Stimulated activated CD8-positive, alpha-beta memory T cell treated with anti-CD3 and anti-CD28 coated beads, Interleukin-7, amount 100 ng/mL, for 48 hours (primary cell): ENCODE data around the gene RPS24.
"Not testable (repeated sequence)": the region's sequence is repeated elsewhere in the genome, so short reads cannot be mapped to it uniquely, and the experiment has no call there.

ENCODE experiments used
- DNase-seq, 2 donors: peaks; one replicate each; pipeline ENCODE4 v3.0.0-alpha.2; 2020; ENCODE audit warnings: low read depth in 1 of 2; ENCODE audit errors: extremely low read depth in 1 of 2

The RPS24 gene

DNA sequence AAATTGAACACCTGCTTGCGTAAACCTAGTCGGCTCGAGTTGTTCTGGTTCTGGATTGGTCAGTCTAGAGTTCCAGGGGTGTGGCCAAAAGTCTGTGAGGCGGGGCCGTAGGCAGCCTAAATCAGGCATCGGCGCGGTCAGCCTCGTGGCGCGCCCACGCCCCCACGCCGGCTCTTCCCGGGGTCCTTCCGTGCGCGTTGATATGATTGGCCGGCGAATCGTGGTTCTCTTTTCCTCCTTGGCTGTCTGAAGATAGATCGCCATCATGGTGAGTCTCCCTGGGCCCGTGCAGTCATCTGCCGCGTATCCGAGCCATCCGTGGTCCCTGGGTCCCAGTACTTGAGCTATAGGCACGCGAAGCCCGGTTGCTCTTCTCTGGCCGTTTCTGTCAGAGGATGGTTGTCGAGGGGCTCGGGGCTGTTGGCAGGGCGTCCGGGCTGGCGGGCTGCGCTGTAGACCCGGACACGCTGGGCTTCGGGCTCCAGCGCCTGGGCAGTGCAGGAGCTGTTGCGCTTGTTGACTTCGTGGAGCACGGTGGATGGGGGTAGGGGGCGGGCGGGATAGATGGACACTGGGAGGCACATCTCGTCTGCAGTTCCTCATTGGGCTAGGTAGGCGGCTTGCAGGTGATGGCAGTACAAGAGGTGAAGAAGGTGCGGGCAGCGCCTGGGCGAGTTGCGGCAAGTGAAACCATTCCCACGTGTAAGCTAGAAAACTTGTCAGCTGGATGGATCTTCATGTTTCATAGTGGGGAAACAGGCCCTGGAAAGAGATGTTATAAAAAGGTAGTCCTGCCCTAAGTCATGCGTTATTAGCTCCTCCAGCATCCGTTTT is at the start of gene RPS24:
TSS of gene RPS24 (plus strand) at position 227 of the 834 bp plus-strand sequence. CDS start at position 266, 39 bp downstream.
- DNase-seq, result peak; percentile 82 to 90

DNA sequence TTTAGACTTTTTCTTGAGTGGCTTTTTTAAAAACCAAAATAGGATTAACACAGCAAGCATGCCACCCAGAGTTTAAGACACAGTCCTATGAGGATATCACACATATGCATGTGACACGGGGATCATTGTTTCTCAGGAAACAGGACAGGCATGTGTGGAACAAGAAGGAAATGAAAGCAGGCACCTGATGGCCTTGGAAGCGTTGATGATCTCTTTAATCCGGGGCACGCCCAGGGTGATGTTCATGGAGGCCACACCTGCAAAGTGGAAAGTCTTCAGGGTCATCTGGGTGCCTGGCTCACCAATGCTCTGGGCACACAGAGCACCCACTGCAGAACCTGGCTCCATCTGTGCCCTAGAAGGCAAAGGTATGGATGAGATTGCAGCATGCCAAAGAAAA is 48.7 kb upstream of the RPS24 start:
- DNase-seq, result no peak

DNA sequence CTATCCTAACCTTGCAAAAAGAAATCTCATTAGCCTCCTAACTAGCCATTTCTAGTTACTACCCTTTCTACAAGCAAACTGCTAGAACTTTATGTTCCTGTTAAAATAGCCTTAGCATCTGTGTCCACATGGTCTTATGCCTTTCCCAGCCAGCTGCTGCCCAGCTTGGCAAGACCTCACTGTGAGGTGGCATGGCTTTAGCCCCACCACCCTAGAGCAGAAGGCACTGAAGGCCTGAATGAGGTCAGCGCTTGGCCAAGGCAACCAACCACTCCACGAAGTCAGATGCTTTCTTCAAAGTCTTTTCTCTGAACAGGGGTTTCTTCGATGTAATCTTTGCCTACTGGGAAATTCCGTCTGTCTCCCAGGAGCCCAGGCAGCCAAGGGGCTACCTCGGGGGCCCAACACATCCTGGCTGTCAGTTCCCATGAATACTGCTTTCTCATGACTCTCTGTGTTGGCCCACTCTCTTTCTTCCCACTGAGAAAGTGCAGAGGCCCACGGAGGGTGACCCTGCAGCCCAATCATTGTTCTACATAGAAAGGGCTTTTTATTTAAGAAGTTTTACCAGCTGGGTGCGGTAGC is 45.9 kb upstream of the RPS24 start:
- DNase-seq, result no peak

DNA sequence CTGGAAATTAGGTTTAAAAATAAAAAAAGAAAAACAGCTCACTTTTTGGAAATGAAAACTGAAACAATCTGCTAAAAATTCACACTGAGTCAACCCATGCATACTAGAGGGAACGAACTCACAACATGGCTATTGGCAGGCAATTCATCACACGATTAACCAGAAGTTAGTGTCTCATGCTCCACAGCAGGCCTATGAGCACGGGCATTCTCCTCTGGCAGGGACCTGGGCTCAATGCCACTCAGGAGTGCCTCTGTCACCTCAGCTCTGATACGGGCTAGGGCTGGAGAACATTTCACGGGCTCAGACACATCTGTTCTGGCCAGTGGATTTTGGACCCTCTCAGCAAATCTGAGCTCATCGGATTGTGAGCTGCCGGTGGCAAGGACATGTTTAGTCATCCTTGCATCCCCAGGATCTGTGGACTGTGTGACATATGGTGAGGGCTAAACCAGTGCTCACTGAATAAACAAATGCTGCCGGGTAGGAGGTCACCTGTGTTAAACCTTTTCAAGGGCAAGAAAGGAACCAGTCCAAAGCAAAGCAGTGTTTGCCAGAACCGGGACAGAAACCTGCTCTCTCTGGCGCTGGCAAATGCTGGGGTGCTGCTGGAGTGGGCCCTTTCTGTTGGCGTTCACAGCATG is 44.5 kb upstream of the RPS24 start:
- no peak for DNase-seq

DNA sequence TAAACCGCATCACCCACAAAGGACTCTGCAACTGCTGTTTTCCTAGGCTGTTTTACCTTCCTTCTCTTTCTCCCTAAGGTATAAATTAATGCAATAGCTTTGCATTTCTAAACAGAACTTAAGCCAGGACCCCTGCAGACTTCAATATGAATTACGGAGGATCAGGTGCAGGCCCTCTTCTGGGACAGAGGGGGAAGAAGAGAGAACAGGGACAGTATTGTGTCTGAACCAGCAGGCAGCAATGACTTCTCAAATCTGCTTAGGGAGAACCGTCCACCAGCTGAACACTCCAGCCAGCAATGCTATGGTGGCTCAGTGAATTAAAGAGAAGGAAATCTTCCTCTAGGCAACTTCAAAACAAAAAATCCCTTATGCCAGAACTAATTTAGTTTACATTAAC is 40.0 kb upstream of the RPS24 start:
- no peak for DNase-seq

DNA sequence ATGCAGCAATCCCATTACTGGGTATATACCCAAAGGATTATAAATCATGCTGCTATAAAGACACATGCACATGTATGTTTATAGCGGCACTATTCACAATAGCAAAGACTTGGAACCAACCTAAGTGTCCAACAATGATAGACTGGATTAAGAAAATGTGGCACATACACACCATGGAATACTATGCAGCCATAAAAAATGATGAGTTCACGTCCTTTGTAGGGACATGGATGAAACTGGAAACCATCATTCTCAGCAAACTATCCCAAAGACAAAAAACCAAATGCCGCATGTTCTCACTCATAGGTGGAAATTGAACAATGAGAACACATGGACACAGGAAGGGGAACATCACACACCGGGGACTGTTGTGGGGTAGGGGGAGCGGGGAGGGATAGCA is 34.9 kb upstream of the RPS24 start:
- not testable (repeated sequence) for DNase-seq

DNA sequence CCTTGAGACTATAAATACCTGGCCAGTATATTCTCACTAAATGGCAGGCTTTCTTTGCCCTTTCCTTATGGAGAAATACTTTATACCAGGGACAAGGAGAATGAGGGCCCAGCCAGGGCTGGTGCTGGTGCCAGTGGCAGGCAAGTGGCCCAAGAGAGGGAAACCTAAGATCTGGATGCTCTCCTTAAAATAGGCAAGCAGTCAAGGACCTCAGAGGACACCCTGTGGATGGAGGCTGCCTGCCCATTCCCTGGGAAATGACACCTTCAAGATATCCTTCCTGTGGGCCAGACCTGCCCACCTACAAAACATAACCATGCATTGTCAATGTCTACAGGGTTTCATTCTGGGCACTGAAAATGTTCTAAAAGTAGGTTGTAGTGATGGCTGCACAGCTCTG is 33.5 kb upstream of the RPS24 start:
- no peak for DNase-seq

DNA sequence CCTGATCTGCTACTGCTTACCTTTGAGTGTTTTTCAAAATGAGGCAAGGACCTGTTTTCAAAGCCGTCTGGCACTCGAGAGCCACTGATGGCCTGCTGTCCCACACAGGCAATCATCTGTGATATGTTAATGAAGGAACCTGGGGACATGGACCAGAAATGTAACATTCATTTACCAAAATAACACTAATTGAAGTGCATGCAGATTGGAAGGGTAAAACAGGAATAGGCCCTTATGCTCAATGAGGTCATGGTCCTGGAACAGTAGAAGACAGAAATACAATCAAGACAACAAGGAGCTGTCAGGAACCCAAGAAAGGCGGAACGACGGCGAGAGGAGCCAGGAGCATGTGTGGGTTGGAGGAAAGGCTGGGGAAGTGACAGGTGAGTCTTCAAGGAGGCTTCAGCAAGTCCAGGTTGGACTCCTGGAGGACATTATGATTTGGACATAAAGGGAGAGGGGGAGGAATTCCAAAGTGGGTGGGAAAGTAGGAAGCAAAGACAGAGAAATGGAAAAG is 32.6 kb upstream of the RPS24 start:
- no peak for DNase-seq

DNA sequence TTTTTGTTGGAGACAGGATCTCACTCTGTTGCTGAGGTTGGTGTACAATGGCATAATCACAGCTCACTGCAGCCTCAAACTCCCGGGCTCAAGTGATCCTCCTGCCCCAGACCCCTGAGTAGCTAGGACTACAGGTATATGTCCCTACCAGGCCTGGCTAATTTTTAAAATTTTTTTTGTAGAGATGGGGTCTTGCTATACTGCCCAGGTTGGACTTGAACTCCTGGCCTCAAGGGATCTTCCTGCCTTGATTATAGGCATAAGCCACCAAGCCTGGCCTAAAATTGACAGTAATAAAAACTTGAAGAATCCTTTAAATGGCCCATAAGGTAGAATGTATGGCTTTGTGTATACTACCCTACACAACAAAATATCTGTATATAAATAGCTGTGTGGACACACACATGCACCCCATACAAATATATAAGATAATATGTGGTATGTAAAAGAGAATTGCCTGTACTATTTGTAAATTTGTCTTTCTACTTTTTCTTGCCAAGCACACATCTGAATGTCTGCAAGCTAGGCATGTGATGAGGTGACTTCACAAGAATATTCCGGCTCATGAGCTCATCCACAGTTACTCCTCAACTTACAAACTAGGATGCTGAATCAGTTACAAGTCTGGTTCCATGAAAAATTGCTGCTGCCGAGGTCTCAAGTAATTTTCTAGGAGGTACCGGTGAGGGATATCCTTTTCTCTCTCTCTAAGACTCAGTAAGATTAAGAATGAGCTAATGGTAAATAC is 30.9 kb upstream of the RPS24 start:
- no peak for DNase-seq

DNA sequence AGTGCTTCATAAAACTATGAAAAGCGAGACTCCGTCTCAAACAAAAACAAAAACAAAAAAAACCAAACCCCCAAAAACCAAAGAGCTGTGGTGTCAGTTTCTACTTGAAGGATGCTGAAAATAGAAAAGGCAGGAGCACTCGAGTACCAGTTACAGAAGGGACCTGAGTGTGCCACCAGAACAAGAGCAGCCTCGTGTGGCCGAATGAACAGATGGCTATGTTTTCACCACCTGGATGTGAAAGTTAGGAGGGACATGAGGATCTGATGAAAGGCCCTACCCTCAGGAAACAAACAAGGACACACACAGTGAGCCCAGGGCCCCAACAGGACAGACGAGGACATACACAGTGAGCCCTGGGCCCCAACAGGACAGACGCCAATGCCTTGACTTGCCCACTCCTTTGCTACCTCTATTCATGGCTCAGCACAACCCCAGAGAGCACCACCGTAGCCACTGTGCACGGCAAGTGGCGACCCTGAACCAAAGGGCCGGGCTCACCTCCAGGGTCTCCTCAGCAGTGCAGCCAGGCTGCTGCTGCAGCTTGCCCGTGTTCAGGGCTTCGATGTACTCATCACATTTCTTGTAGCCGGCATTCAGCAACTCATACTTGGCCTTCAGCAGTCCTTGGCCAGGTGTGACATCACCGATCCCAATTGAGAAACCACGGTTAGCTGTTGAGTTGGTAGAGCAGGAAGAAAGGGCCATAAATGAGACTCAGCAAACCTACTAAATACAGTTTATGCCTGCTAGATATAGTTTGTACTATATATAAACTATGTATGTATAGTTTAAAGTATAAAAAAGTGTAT is 29.2 kb upstream of the RPS24 start:
- DNase-seq, result no peak

DNA sequence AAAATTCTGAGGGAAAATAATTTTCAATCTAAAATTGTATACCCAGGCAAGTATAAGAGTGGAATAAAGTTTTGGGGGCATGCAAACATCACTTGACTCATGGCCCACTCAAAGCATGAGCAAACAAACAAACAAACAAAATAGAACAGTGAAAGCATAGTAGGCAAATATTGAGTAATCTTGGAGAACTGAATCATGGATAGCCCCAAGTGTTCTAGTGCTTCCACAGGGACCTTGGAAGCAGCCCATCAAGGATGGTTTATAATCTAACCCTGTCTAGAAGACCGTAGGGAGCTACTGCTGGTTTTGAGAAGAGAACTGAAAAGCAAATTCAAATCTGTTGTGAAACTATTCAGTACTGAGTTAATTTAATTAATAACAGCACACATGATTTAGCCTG is 26.5 kb upstream of the RPS24 start:
- no peak for DNase-seq

DNA sequence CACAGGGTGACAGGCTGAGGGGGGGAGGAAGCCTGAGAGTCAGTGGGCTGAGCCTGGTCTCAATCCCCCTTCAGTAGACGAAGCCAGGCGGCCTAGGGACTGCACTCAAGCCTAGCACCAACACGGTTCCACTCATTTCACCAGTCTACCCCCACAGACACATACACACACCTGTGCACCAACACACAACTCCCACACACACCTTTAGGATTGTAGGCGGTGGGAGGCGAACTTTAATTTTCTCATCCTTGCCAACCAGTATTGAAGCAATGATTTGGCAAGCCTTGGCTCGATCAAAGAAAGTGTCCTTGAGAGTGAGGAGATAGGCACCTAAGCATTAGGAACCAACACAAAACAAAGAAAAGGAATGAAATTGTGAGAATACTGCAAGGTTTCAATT is 24.0 kb upstream of the RPS24 start:
- no peak for DNase-seq

DNA sequence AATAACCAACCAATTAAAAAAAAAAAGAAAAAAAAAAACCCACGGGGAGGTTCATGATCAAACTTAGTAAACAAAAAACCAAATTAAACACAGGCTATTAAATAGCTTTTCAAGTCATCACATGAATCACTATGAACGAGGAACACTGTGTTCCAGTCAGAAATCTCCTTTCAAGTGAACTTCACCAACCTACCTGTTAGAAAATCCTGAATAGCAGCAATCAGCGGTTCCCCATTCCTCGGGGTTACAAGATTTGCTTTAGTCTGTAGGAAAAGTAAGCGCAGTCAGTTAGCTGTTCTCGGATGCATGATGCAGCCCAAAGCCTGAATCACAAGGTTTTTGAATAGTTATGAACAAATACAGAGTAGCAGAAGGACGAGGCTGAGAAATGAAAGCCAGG is 23.4 kb upstream of the RPS24 start:
- no peak for DNase-seq

DNA sequence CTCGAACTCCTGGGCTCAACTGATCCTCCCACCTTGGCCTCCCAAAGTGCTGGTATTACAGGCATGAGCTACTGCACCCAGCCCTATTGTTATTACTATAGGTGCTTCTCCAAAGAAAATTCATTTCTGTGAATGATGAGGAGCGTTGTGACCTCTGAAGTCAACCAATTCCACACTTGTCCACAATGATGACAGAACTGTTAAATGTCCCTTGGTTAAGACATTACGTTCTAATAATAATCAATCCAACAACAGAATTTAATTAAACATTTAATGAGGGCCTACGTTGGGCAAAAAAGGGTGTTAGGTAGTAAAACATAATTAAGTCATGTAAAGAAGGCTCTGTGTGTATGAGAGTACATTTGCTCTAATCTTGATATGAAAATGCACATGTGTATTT is 22.6 kb upstream of the RPS24 start:
- no peak for DNase-seq

DNA sequence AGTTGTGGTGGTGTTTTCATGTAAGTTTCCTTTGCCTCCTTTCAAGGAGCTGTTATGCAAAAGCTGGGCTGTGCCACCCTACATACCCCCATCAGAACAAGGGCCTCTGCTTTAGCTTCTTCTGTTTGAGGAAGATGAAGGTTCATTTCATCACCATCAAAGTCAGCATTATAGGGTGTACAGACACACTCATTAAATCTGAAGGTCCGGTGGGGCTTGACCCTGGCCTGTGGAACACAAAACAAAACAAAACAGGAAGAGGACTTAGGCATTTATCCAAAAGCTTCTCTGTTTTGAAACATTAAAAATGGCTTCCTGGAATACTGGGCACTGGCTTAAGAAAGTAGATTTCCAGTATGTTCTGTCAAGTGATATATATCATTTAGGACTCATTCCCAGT is 20.1 kb upstream of the RPS24 start:
- DNase-seq, result no peak

DNA sequence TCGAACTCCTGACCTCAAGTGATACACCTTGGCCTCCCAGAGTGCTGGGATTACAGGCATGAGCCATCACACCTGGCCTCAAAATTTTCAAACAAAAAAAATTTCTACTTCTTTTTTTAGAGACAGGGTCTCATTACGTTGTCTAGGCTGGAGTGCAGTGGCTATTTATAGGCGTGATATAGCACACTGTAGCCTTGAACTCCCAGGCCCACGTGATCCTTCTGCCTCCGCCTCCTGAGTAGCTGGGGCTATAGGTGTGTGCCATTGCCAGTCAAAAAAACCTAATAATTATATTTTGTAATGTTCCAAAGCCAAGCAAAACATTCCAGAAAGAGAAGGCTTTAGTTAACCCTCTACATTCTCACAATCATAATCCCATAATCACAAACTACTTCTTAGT is 18.1 kb upstream of the RPS24 start:
- DNase-seq, result no peak

DNA sequence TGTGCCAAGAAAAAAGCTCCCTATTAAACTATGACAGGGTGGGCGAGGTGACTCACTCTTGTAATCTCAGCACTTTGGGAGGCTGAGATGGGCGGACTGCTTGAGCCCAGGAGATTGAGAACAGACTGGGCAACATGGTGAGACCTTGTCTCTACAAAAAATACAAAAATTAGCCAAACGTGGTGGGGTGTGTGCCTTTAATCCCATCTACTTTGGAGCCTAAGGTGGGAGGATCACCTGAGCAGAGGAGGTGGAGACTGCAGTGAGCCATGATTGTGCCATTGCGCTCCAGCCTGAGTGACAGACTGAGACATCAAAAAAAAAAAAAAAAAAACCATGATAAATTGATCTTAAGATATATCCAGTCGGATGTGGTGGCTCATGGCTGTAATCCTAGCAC is 15.8 kb upstream of the RPS24 start:
- DNase-seq, result no peak

DNA sequence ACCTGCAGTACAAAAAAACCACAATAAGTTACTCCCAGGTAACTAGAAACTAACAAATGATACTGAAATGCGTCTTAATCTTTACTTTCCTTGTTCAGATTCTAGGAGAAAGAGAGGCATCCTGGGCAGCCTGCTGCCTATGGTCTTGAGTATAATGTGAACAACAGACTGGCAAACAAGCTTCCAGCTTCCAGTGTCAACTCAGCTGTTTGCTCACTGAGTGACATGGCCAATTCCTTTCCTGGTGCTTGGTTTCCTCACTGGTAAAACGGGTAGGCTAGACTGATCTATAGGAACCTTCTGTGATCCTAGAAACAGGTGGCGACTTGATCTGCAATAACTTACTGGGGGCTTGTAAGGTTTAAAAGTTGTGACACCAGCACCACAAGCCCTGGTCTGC is 14.4 kb upstream of the RPS24 start:
- no peak for DNase-seq

DNA sequence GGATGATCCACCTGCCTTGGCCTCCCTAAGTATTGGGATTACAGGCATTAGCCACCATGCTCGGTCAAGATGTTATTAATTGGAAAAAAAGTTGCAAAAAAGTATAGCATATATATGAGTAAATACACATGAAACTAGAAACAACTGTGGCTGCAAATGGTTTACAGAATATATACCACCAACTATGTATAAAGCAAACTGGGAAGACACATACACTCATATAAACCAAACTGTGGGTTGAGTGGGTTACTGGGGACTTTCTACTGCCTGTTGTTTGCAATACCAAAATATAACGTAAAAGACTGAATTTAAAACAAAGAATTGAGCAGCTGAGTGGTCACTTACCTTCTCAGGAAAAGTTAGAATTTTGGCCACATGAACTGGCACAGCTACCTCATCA is 12.5 kb upstream of the RPS24 start:
- no peak for DNase-seq

DNA sequence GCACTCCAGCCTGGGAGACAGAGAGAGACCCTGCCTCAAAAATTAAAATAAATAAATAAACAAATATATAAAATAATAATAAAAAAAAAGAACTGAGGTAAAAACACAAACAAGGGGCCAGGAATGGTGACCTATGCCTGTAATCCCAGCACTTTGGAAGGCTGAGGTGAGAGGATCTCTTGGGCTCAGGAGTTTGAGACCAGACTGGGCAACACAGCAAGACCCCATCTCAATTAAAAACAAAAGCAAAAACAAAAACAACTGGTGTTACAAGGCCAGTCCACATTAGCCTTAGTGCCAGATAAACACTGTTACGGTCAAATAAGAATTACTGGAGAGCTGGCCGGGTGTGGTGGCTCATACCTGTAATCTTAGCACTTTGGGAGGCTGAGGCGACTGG is 9.9 kb upstream of the RPS24 start:
- DNase-seq, result no peak
